NT2/D1 (cell line): ENCODE results near the gene DAP3.

Experiments
- YY1 ChIP-seq: IDR thresholded peaks from 2 replicates; pipeline ENCODE4 v1.6.1; 2011; ENCODE audit not compliant: insufficient read length, insufficient read depth
- ZNF274 ChIP-seq: IDR thresholded peaks from 2 replicates; pipeline ENCODE4 v1.6.1; 2011; ENCODE audit warnings: mild to moderate bottlenecking, low read depth, low read length

GRCh38 chr1:155703216-155703615 is 14.3 kb downstream of the DAP3 start:
- TF ChIP-seq ZNF274 = no peak
- TF ChIP-seq YY1 = no peak
